ENCODE measurements around the gene KCNJ8.

DNA sequence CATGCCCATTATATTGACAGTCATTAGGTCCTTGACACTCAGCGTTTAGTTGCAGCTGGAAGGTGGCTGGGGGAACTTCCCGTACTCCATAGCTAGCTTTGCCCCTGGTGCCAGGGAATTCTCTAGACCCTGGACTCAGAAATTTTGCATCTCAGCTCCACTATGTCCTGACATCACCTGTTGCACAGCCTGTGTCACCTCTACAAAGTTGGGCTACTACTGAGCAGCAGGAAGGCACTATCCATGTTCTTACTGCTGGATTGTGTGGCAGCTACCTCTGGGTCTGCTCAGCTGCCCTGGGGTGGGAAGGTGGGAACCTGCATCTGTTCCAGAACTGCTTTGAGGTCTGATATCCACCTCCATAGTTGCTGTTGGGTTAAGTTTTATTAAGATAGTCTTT is 11.0 kb downstream of the KCNJ8 start:
- TF ChIP-seq, protein P1, sequence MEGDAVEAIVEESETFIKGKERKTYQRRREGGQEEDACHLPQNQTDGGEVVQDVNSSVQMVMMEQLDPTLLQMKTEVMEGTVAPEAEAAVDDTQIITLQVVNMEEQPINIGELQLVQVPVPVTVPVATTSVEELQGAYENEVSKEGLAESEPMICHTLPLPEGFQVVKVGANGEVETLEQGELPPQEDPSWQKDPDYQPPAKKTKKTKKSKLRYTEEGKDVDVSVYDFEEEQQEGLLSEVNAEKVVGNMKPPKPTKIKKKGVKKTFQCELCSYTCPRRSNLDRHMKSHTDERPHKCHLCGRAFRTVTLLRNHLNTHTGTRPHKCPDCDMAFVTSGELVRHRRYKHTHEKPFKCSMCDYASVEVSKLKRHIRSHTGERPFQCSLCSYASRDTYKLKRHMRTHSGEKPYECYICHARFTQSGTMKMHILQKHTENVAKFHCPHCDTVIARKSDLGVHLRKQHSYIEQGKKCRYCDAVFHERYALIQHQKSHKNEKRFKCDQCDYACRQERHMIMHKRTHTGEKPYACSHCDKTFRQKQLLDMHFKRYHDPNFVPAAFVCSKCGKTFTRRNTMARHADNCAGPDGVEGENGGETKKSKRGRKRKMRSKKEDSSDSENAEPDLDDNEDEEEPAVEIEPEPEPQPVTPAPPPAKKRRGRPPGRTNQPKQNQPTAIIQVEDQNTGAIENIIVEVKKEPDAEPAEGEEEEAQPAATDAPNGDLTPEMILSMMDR (IDR thresholded peaks at IDR 0.05), result no peak
- TF ChIP-seq POLR2A (IDR thresholded peaks at IDR 0.05), result no peak

Measured in thyroid gland (tissue), 4 donors.